ENCODE results near the gene GLIS2. TPM values are rescaled to one million over a fixed set of nuclear protein-coding genes. Genes with fewer than 3 reads are reported as not detected.
A peak's percentile ranks its signal among the peaks of the same experiment; 100 is the strongest.

Gene GLIS2
- total RNA-seq, 1 experiment from 2014 or later, result 23.0 TPM

DNA sequence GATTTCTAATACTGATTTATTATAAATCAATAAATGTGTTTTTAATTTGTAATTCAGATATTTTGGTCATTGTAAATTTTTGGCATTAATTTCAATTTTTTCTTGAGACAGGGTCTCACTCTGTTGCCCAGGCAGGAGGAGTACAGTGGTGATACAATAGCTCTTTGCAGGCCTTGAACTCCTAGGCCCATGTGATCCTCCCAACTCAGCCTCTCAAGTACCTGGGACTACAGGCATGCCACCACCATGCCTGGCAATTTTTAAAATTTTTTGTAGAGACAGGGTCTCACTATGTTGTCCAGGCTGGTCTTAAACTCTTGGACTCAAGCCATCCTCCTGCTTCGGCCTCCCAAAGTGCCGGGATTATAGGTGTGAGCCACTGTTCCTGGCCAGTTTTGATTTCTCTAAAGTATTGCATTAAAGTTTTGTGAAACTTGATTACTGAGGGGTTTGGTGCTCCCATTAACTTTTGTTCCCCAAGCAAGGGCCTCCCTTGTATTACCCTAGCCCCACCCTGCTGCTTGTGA lies 37.8 kb upstream of the GLIS2 start:
- ATAC-seq (no peak), DNase-seq (ENCODE audit: low spot score) (no peak)
- H3K27ac Mint-ChIP-seq, result no peak overlapping the region
- CTCF ChIA-PET, result interaction anchor here (0.6 to 2.1 kb wide), 3 partner anchors 11 to 50 kb away, joined by 3 to 9 read pairs (median 3); no protein-coding TSS in a partner anchor
- POLR2A ChIA-PET, result no interaction called here
- H3K36me3 Mint-ChIP-seq, result peaks cover 7% of the 10 kb centered on the region
- H3K4me1 Mint-ChIP-seq, result peaks cover 11% of the 10 kb centered on the region
- TF ChIP-seq, protein P1, sequence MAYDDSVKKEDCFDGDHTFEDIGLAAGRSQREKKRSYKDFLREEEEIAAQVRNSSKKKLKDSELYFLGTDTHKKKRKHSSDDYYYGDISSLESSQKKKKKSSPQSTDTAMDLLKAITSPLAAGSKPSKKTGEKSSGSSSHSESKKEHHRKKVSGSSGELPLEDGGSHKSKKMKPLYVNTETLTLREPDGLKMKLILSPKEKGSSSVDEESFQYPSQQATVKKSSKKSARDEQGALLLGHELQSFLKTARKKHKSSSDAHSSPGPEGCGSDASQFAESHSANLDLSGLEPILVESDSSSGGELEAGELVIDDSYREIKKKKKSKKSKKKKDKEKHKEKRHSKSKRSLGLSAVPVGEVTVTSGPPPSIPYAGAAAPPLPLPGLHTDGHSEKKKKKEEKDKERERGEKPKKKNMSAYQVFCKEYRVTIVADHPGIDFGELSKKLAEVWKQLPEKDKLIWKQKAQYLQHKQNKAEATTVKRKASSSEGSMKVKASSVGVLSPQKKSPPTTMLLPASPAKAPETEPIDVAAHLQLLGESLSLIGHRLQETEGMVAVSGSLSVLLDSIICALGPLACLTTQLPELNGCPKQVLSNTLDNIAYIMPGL (CRISPR knock-in tag; IDR thresholded peaks at IDR 0.05), result no peak
- TF ChIP-seq ZNF416 (CRISPR knock-in tag; IDR thresholded peaks at IDR 0.05) (no peak), ZNF121 (CRISPR knock-in tag; IDR thresholded peaks at IDR 0.05) (peak; percentile 16; the same call in 1 of the 2 replicates)
- H3K27me3 Mint-ChIP-seq (ENCODE audit: low read depth), result peaks cover 8% of the 10 kb centered on the region; the same call in 1 of the 2 replicates
- H3K9me3 Mint-ChIP-seq, result peaks cover 10% of the 10 kb centered on the region
- no peak overlapping the region for H3K4me3 Mint-ChIP-seq

DNA sequence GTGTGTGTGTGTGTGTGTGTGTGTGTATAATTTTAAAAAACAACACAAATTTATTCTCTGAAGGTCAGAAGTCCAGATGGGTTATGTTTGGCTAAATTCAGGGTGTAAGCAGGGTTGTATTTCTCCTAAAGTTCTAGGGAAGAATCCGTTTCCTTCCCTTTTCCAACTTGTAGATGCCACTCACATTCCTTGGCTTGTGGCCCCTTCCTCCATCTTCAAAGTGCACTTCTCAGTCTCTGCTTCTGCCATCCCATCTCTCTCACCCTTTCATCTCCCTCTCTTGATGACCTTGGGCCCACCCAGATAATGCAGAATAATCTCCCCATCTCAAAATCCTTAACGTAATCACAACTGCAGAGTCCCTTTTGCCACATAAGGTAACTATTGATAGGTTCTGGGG lies 35.2 kb upstream of the GLIS2 start:
- Mint-ChIP-seq H3K4me3 (no peak overlapping the region), H3K9me3 (peaks cover 10% of the 10 kb centered on the region), H3K36me3 (peaks cover 7% of the 10 kb centered on the region), H3K27me3 (ENCODE audit: low read depth) (peaks cover 8% of the 10 kb centered on the region; the same call in 1 of the 2 replicates), H3K4me1 (peaks cover 10% of the 10 kb centered on the region), H3K27ac (no peak overlapping the region)
- CTCF ChIA-PET, result no interaction called here
- POLR2A ChIA-PET, result no interaction called here
- no peak for DNase-seq (ENCODE audit: low spot score)
- TF ChIP-seq, protein P2, sequence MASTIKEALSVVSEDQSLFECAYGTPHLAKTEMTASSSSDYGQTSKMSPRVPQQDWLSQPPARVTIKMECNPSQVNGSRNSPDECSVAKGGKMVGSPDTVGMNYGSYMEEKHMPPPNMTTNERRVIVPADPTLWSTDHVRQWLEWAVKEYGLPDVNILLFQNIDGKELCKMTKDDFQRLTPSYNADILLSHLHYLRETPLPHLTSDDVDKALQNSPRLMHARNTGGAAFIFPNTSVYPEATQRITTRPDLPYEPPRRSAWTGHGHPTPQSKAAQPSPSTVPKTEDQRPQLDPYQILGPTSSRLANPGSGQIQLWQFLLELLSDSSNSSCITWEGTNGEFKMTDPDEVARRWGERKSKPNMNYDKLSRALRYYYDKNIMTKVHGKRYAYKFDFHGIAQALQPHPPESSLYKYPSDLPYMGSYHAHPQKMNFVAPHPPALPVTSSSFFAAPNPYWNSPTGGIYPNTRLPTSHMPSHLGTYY (CRISPR knock-in tag; IDR thresholded peaks at IDR 0.05), result no peak
- TF ChIP-seq MYBL2 (CRISPR knock-in tag; IDR thresholded peaks at IDR 0.05) (no peak), ESRRA (CRISPR knock-in tag; IDR thresholded peaks at IDR 0.05; ENCODE audit: borderline replicate concordance) (no peak), OVOL2 (CRISPR knock-in tag; IDR thresholded peaks at IDR 0.05; ENCODE audit: borderline replicate concordance) (no peak), ELF4 (CRISPR knock-in tag; IDR thresholded peaks at IDR 0.05; ENCODE audit: low read depth) (no peak), TEAD4 (CRISPR knock-in tag; IDR thresholded peaks at IDR 0.05) (no peak), EMX1 (CRISPR knock-in tag; IDR thresholded peaks at IDR 0.05) (no peak), FOXK1 (CRISPR knock-in tag; IDR thresholded peaks at IDR 0.05) (no peak), CREB1 (CRISPR knock-in tag; IDR thresholded peaks at IDR 0.05) (no peak), RELA (CRISPR knock-in tag; IDR thresholded peaks at IDR 0.05; ENCODE audit: borderline replicate concordance) (no peak), JUN (CRISPR knock-in tag; IDR thresholded peaks at IDR 0.05) (no peak), ZNF416 (CRISPR knock-in tag; IDR thresholded peaks at IDR 0.05) (no peak)
- TF ChIP-seq, protein P3, sequence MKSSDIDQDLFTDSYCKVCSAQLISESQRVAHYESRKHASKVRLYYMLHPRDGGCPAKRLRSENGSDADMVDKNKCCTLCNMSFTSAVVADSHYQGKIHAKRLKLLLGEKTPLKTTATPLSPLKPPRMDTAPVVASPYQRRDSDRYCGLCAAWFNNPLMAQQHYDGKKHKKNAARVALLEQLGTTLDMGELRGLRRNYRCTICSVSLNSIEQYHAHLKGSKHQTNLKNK (CRISPR knock-in tag; IDR thresholded peaks at IDR 0.05), result no peak
- TF ChIP-seq, protein P4, sequence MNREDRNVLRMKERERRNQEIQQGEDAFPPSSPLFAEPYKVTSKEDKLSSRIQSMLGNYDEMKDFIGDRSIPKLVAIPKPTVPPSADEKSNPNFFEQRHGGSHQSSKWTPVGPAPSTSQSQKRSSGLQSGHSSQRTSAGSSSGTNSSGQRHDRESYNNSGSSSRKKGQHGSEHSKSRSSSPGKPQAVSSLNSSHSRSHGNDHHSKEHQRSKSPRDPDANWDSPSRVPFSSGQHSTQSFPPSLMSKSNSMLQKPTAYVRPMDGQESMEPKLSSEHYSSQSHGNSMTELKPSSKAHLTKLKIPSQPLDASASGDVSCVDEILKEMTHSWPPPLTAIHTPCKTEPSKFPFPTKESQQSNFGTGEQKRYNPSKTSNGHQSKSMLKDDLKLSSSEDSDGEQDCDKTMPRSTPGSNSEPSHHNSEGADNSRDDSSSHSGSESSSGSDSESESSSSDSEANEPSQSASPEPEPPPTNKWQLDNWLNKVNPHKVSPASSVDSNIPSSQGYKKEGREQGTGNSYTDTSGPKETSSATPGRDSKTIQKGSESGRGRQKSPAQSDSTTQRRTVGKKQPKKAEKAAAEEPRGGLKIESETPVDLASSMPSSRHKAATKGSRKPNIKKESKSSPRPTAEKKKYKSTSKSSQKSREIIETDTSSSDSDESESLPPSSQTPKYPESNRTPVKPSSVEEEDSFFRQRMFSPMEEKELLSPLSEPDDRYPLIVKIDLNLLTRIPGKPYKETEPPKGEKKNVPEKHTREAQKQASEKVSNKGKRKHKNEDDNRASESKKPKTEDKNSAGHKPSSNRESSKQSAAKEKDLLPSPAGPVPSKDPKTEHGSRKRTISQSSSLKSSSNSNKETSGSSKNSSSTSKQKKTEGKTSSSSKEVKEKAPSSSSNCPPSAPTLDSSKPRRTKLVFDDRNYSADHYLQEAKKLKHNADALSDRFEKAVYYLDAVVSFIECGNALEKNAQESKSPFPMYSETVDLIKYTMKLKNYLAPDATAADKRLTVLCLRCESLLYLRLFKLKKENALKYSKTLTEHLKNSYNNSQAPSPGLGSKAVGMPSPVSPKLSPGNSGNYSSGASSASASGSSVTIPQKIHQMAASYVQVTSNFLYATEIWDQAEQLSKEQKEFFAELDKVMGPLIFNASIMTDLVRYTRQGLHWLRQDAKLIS (CRISPR knock-in tag; IDR thresholded peaks at IDR 0.05; ENCODE audit: borderline replicate concordance), result no peak
- TF ChIP-seq, protein P5, sequence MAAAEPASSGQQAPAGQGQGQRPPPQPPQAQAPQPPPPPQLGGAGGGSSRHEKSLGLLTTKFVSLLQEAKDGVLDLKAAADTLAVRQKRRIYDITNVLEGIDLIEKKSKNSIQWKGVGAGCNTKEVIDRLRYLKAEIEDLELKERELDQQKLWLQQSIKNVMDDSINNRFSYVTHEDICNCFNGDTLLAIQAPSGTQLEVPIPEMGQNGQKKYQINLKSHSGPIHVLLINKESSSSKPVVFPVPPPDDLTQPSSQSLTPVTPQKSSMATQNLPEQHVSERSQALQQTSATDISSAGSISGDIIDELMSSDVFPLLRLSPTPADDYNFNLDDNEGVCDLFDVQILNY (CRISPR knock-in tag; IDR thresholded peaks at IDR 0.05), result no peak
- TF ChIP-seq, protein P6, sequence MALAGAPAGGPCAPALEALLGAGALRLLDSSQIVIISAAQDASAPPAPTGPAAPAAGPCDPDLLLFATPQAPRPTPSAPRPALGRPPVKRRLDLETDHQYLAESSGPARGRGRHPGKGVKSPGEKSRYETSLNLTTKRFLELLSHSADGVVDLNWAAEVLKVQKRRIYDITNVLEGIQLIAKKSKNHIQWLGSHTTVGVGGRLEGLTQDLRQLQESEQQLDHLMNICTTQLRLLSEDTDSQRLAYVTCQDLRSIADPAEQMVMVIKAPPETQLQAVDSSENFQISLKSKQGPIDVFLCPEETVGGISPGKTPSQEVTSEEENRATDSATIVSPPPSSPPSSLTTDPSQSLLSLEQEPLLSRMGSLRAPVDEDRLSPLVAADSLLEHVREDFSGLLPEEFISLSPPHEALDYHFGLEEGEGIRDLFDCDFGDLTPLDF (CRISPR knock-in tag; IDR thresholded peaks at IDR 0.05), result no peak
- TF ChIP-seq, protein P7, sequence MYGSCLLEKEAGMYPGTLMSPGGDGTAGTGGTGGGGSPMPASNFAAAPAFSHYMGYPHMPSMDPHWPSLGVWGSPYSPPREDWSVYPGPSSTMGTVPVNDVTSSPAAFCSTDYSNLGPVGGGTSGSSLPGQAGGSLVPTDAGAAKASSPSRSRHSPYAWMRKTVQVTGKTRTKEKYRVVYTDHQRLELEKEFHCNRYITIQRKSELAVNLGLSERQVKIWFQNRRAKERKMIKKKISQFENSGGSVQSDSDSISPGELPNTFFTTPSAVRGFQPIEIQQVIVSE (CRISPR knock-in tag; IDR thresholded peaks at IDR 0.05; ENCODE audit: borderline replicate concordance), result no peak
- TF ChIP-seq, protein P8, sequence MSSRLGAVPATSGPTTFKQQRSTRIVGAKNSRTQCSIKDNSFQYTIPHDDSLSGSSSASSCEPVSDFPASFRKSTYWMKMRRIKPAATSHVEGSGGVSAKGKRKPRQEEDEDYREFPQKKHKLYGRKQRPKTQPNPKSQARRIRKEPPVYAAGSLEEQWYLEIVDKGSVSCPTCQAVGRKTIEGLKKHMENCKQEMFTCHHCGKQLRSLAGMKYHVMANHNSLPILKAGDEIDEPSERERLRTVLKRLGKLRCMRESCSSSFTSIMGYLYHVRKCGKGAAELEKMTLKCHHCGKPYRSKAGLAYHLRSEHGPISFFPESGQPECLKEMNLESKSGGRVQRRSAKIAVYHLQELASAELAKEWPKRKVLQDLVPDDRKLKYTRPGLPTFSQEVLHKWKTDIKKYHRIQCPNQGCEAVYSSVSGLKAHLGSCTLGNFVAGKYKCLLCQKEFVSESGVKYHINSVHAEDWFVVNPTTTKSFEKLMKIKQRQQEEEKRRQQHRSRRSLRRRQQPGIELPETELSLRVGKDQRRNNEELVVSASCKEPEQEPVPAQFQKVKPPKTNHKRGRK (CRISPR knock-in tag; IDR thresholded peaks at IDR 0.05; ENCODE audit: borderline replicate concordance), result no peak
- no peak for ATAC-seq
